HUES48 (cell line): ENCODE data around the gene S100A3.

Experiments used
- H3K27ac ChIP-seq: one replicate; pipeline ENCODE4 v1.7.0; 2013; ENCODE audit warnings: low read depth, low read length, inconsistent platforms
- H3K27me3 ChIP-seq: 2 replicates; pipeline ENCODE4 v1.6.1; 2013; ENCODE audit warnings: mild to moderate bottlenecking, low read length; ENCODE audit not compliant: control insufficient read depth, insufficient read depth
- H3K36me3 ChIP-seq: 2 replicates; pipeline ENCODE4 v1.6.1; 2013; ENCODE audit warnings: low read length; ENCODE audit not compliant: control insufficient read depth, insufficient read depth
- H3K4me1 ChIP-seq: 2 replicates; pipeline ENCODE4 v1.6.1; 2013; ENCODE audit warnings: mild to moderate bottlenecking, low read length; ENCODE audit not compliant: control insufficient read depth, insufficient read depth
- H3K4me3 ChIP-seq: 2 replicates; pipeline ENCODE4 v1.5.1; 2013; ENCODE audit warnings: mild to moderate bottlenecking, low read depth, low read length
- H3K9ac ChIP-seq: 2 replicates; pipeline ENCODE4 v1.6.1; 2013; ENCODE audit warnings: mild to moderate bottlenecking, low read depth, low read length, moderate library complexity
- H3K9me3 ChIP-seq: 2 replicates; pipeline ENCODE4 v1.6.1; 2013; ENCODE audit warnings: low read length; ENCODE audit not compliant: control insufficient read depth, insufficient read depth

The S100A3 gene

GRCh38 chr1:153506386-153506785 is 42.7 kb downstream of the S100A3 start:
- Histone ChIP-seq H3K36me3 (no peaks in the 10 kb centered on the region), H3K4me1 (no peaks in the 10 kb centered on the region), H3K9ac (no peak overlapping the region), H3K27me3 (0 out of 2 replicates have a peak, but pooled peaks cover under 1% of the 10 kb centered on the region), H3K9me3 (no peaks in the 10 kb centered on the region), H3K27ac (no peak overlapping the region), H3K4me3 (no peak overlapping the region)

- H3K4me1 ChIP-seq = no peaks in the 10 kb centered on the region
- no peak overlapping the region for H3K4me3 ChIP-seq
- no peak overlapping the region for H3K9ac ChIP-seq
- no peaks in the 10 kb centered on the region for H3K9me3 ChIP-seq
- no peaks in the 10 kb centered on the region for H3K36me3 ChIP-seq
- no peaks in the 10 kb centered on the region for H3K27me3 ChIP-seq
- no peak overlapping the region for H3K27ac ChIP-seq
These were observed 43.5 kb downstream of the S100A3 start for GRCh38 chr1:153505576-153505975.

- Histone ChIP-seq H3K9me3 (no peaks in the 10 kb centered on the region), H3K27ac (no peak overlapping the region), H3K4me3 (no peak overlapping the region), H3K4me1 (no peaks in the 10 kb centered on the region), H3K9ac (no peak overlapping the region), H3K27me3 (no peaks in the 10 kb centered on the region), H3K36me3 (no peaks in the 10 kb centered on the region)
These were observed 45.3 kb downstream of the S100A3 start for GRCh38 chr1:153503766-153504165.

- no peak overlapping the region for H3K9ac ChIP-seq
- no peaks in the 10 kb centered on the region for H3K9me3 ChIP-seq
- 0 out of 2 replicates have a peak, but pooled peaks cover 3% of the 10 kb centered on the region for H3K4me1 ChIP-seq
- H3K27ac ChIP-seq = no peak overlapping the region
- H3K27me3 ChIP-seq = no peaks in the 10 kb centered on the region
- no peak overlapping the region for H3K4me3 ChIP-seq
- H3K36me3 ChIP-seq = no peaks in the 10 kb centered on the region
These were observed 50.3 kb downstream of the S100A3 start for GRCh38 chr1:153498746-153499145.
